Right lobe of liver (tissue), 6 donors: ENCODE measurements around the gene LIN9. TPM values are rescaled to one million over a fixed set of nuclear protein-coding genes. Genes with fewer than 3 reads are reported as not detected.

Experiments used
- ATAC-seq, 4 donors: fragments of 200-7000 bp; cut with Tn5 transposase; one replicate each; pipeline ENCODE4 v1.9.1; 2020; ENCODE audit warnings: mild to moderate bottlenecking in 4 of 4, moderate library complexity in 4 of 4
- DNase-seq, 3 donors: peaks; one replicate each; pipeline ENCODE4 v3.0.0-alpha.2; 2020
- H3K27ac ChIP-seq, 3 donors: fragments of 200-600 bp; one replicate each; pipeline ENCODE4 v1.8.0; 2022
- H3K27me3 ChIP-seq, 2 donors: fragments of 200-600 bp; one replicate each; pipeline ENCODE4 v1.8.0; 2022
- H3K36me3 ChIP-seq, 4 donors: fragments of 200-600 bp; sonication (generic) in 1 of 4; one replicate each; pipeline versions ENCODE4 v1.5.1 to v1.8.0; 2017 to 2022; ENCODE audit warnings: control low read depth in 1 of 4
- H3K4me1 ChIP-seq, 4 donors: fragments of 200-600 bp; sonication (generic) in 1 of 4; one replicate each; pipeline versions ENCODE4 v1.5.1 to v1.8.0; 2017 to 2022; ENCODE audit warnings: control low read depth in 1 of 4
- H3K4me3 ChIP-seq, 3 donors: fragments of 200-600 bp; one replicate each; pipeline ENCODE4 v1.8.0; 2022
- H3K9me3 ChIP-seq, 4 donors: fragments of 200-600 bp; sonication (generic) in 1 of 4; one replicate each; pipeline versions ENCODE4 v1.5.1 to v1.8.0; 2017 to 2022; ENCODE audit warnings: control low read depth in 1 of 4
- POLR2A ChIP-seq: fragments of 450-650 bp; IDR thresholded peaks from one replicate; pipeline ENCODE4 v1.6.1; 2017; ENCODE audit warnings: antibody characterized with exemption, mild to moderate bottlenecking
- WGBS: methylation state at CpG from one replicate; pipeline ENCODE4 v1.1.6; 2018; ENCODE audit warnings: low coverage, low lambda C conversion rate; ENCODE audit not compliant: insufficient coverage; ENCODE audit errors: missing lambda C conversion rate; 5-methylcytosine and 5-hydroxymethylcytosine counted together
- intact Hi-C, 2 donors: fragments of 100-400 bp; cut with DNase I; formaldehyde crosslinking; loops; one replicate each; pipeline versions ENCODE4 v1.11.2 to v1.14.1; 2022
- total RNA-seq, 6 experiments: library from RNA; depleted of rRNA in 2 of 6; stranded (reverse); fragments of >200 nt in 2 of 6; fragmentation: NEBNext Ultra II Directional in 3 of 6; extraction: Animal tissue kit (Norgen Biotek cat#: 25700) in 3 of 6; gene quantifications; one replicate each; pipeline versions ENCODE4 v1.1.0 to v1.2.4, GENCODE V29; 2016 to 2023
- TF ChIP-seq, protein P1 (sequence below), 4 donors: fragments of 200-600 bp in 3 of 4; fragments of 450-650 bp in 1 of 4; IDR thresholded peaks; one replicate each; pipeline versions ENCODE4 v1.5.1 to v1.8.0; 2016 to 2022; ENCODE audit warnings: antibody characterized with exemption in 4 of 4, mild to moderate bottlenecking in 2 of 4
- donor health status: DM: no; HTN: yes; CAD: no.
- donor health status: DM: no; HTN: no; CAD: no.
- donor health status: DM: no; HTN: no; CAD: no.
- donor health status: DM: no; HTN: yes; CAD: no.
- donor health status: DM: no; HTN: yes; CAD: no.

Gene LIN9
- total RNA-seq, 6 experiments from 2014 or later = 0.46 to 1.5 (median 0.91) TPM

- Histone ChIP-seq H3K9me3 (no peaks in the 10 kb centered on the region), H3K36me3 (no peaks in the 10 kb centered on the region), H3K27me3 (peaks cover 0 to 3% of the 10 kb centered on the region in 2 donors), H3K4me3 (no peak overlapping the region), H3K4me1 (no peaks in the 10 kb centered on the region), H3K27ac (no peak overlapping the region)
- intact Hi-C loops = no loop called here
- DNase-seq (no peak), ATAC-seq (no peak)
- WGBS = 55% methylated on average over 11 of the region's 11 CpGs
- TF ChIP-seq POLR2A = no peak
- TF ChIP-seq, protein P1, sequence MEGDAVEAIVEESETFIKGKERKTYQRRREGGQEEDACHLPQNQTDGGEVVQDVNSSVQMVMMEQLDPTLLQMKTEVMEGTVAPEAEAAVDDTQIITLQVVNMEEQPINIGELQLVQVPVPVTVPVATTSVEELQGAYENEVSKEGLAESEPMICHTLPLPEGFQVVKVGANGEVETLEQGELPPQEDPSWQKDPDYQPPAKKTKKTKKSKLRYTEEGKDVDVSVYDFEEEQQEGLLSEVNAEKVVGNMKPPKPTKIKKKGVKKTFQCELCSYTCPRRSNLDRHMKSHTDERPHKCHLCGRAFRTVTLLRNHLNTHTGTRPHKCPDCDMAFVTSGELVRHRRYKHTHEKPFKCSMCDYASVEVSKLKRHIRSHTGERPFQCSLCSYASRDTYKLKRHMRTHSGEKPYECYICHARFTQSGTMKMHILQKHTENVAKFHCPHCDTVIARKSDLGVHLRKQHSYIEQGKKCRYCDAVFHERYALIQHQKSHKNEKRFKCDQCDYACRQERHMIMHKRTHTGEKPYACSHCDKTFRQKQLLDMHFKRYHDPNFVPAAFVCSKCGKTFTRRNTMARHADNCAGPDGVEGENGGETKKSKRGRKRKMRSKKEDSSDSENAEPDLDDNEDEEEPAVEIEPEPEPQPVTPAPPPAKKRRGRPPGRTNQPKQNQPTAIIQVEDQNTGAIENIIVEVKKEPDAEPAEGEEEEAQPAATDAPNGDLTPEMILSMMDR (IDR thresholded peaks at IDR 0.05) = no peak
Observed at GRCh38 chr1:226220473-226221189, 88.3 kb downstream of the LIN9 start.

- ATAC-seq (no peak), DNase-seq (no peak)
- Histone ChIP-seq H3K27me3 (no peaks in the 10 kb centered on the region), H3K36me3 (no peaks in the 10 kb centered on the region), H3K4me3 (no peak overlapping the region), H3K4me1 (no peaks in the 10 kb centered on the region), H3K27ac (no peak overlapping the region), H3K9me3 (no peaks in the 10 kb centered on the region)
- intact Hi-C loops = no loop called here
- 64% methylated on average over 10 of the region's 10 CpGs for WGBS
- TF ChIP-seq, protein P1 (IDR thresholded peaks at IDR 0.05) = no peak
- TF ChIP-seq POLR2A = no peak
Observed at GRCh38 chr1:226217273-226217672, 91.7 kb downstream of the LIN9 start.

DNA sequence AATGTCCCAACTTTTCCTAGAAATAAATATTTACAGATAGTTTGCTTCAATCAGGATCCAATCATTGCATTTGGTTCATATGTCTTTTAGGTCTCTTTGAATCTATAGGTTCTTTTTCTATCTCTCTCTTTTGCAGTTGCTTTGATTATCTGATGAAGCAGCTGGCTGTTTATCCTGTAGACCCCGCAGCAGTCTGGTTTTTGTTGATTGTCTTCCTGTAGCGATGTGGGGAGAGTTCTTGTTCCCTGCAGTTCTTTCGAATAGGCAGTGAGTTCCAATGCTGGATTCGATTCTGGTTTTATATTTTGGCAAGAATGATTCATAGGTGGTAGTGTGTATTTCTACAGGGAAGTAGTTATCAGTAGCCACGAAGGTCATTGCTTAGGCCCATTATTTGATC lies 92.9 kb downstream of the LIN9 start:
- no peaks in the 10 kb centered on the region for H3K36me3 ChIP-seq
- no peaks in the 10 kb centered on the region for H3K27me3 ChIP-seq
- H3K4me1 ChIP-seq = no peaks in the 10 kb centered on the region
- H3K9me3 ChIP-seq = no peaks in the 10 kb centered on the region
- ATAC-seq (no peak), DNase-seq (no peak)
- H3K4me3 ChIP-seq = no peak overlapping the region
- intact Hi-C loops = no loop called here
- WGBS = 49% methylated on average over 5 of the region's 5 CpGs
- TF ChIP-seq, protein P1 (IDR thresholded peaks at IDR 0.05) = no peak
- no peak for TF ChIP-seq POLR2A
- no peak overlapping the region for H3K27ac ChIP-seq

- Histone ChIP-seq H3K27ac (no peak overlapping the region), H3K27me3 (no peaks in the 10 kb centered on the region), H3K9me3 (no peaks in the 10 kb centered on the region), H3K4me1 (no peaks in the 10 kb centered on the region), H3K4me3 (no peak overlapping the region), H3K36me3 (no peaks in the 10 kb centered on the region)
- intact Hi-C loops = no loop called here
- 59% methylated on average over 5 of the region's 5 CpGs for WGBS
- TF ChIP-seq POLR2A = no peak
- TF ChIP-seq, protein P1 (IDR thresholded peaks at IDR 0.05) = no peak
- DNase-seq (no peak), ATAC-seq (peak in 1 of 4 donors; percentile 23)
Observed at GRCh38 chr1:226215239-226215638, 93.7 kb downstream of the LIN9 start.
